ENCODE data around the gene ADAMTS5.

Gene ADAMTS5

GRCh38 chr21:26967062-26967913, at the start of gene ADAMTS5:
Gene ADAMTS5, minus strand, starts transcription at chr21:26967088. Its CDS starts 697 bp downstream, at chr21:26966391.
- peak; percentile 85 for DNase-seq (ENCODE audit: low spot score)

- no peak for DNase-seq (ENCODE audit: low spot score)
These were observed 34.6 kb upstream of the ADAMTS5 start for GRCh38 chr21:27001526-27001925.

- no peak for DNase-seq (ENCODE audit: low spot score)
These were observed 16.7 kb upstream of the ADAMTS5 start for GRCh38 chr21:26983576-26983975.

DNA sequence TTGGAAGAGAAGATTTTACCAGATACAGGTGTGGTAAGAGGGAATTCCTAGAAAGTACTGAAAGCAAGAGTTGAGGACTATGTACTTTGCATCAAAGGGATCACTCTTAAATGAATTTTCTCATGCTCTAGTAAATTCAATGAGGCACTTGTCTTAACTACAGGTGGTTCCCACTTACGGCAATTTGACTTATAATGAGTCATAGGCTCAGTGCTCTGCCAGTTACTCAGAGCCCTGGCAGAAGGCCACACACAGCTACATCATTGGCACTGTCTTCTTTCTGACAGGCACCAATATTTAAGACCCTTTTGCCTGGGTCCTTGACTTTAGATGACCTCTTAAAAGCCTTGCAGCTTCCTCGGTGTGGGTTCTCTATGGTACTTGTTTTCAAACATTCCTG, 15.9 kb upstream of the ADAMTS5 start:
- no peak for DNase-seq (ENCODE audit: low spot score)

DNA sequence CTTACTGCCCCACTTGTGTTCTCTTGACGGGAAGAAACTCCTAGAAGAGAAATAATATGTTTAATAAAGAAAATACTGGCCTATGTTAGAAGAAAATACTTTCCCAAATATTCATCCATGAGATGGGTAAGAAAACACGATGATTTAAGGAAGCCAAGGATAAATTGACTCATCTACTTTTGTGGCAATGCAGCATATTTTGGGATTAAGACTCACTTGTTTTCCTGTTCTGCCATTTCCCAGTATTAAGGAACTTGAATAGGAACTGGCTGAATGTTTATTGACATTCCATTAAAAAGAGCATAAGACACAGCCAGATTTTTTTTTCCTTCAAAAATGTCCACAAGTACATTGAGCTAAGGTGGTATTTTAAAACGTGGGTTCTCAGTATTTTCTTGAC, 10.9 kb upstream of the ADAMTS5 start:
- DNase-seq (ENCODE audit: low spot score) = no peak

GRCh38 chr21:26973226-26973625, 6.3 kb upstream of the ADAMTS5 start:
- no peak for DNase-seq (ENCODE audit: low spot score)

DNA sequence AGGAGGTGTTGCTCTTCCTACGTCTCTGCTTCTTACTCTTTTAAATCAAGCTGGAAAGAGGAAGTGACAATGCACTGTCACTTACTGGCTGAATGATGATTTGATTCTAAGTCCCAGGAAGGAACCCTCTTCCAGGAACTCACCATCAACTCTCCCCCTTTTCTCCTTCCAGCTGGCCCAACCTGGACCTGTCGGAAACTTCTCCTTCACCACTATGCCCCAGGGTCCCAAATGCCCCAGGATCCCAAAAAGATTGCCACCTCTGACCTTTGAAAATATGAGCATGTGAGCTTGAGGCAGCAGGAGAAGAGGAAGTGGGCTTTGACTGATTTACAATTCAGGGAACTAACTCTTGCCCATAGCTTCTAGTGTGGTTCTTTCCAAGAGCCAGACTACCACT, 5.3 kb upstream of the ADAMTS5 start:
- no peak for DNase-seq (ENCODE audit: low spot score)

DNA sequence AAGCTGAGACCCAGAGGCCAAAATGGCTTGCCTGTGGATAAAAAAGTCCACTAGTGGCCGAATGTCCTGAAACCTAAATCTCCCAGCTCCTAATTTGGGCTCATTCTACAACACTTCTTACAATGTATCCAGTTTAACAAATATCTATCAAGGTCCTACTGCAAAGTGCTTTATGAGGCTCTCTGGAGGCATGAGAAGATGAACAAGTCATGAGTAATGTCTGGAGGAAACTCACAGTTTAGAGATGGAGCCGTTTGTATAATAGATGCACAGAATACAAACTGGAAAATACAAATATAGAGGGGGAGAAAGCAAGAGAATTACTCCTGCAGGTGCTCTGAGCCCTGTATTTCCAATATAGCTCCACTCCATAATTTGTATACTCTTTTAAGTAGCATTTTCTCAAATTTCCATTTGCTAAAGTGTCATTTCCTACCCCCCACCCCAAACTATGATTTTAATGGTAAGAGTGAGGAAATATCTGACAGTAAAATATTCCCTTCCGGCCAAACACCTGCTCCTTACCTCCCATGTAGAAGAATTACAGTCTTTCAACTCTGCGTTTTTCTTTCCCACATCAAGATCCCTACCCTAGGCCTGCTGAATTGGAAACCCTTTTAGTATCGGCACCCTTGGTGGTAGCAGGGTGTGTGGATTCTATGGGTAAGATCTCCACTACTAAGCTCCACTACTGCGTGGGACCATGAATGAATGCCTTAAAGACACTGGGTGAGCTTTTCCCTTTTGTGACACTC, 3.3 kb upstream of the ADAMTS5 start:
- DNase-seq (ENCODE audit: low spot score) = no peak

GRCh38 chr21:26966649-26967061, 233 bp downstream of the ADAMTS5 start:
- no peak for DNase-seq (ENCODE audit: low spot score)

GRCh38 chr21:26965907-26966581, 844 bp downstream of the ADAMTS5 start:
- DNase-seq (ENCODE audit: low spot score) = peak; percentile 61

DNA sequence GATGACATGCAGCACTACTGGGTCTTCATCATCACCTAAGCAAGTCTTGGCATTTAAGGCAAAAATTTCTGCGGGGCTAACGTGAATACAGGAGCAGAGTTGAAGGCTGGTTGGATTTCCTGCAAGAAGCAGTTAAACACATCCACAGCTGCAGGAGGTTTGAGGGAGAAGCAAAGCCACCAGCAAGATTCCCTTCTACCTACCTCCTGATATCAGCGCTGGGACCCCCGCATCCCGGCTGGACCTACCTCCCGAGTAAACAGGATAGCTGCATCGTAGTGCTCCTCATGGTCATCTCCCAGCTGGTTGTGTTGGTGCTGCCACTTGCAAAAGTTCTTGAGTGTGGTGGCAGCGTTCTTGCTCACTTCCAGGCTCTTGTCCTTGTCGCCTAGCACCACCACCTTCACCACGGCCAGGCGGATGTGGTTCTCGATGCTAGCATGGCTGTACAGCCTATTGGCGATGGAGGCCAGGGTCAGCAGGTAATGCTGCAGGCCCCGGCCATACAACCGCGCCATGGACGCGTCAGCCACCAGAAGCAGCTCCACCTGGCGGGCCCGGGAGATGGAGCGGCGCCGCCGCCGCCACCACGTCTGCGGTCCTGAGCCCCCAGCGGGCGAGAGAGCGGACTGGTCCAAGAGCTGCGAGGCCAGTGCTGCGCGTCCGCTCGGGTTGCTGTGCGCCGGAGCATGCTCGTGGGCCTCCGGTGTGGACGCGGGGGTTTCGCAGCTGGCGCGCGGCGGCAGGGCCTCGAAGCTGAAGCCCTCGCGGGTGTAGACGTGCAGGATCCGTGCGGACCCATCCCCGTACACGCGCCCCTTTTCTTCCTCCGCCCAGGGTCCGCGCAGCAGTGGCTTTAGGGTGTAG, 1.6 kb downstream of the ADAMTS5 start:
- peak; percentile 61 for DNase-seq (ENCODE audit: low spot score)

DNA sequence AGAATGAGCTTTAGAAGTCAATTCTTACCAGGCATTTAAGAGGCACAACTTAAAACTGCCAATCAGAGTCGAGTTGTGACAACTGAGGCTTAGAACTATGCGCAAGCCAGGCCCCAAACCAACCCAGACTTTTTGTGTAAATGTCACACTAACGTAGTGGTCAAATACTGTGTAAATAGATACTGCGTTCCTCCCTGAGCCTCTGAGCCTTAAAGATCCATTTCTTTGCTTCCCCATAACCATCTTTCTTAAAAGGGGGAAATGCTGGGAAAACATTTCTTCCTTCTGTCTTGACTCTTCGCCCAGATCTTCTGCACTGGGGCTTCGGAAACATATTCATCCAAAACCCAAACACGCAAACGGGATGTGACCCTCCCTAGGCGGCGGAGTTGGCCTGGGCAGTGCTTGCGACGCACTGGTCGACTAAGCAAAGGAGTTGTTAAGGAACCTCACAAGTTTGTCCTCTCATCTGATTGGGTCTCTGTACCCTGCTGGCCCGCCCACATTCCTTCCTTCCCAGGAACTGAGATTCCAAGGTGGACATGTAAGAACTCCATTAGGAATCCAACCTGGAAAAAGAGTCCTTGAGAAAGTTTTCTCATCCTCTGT, 2.6 kb downstream of the ADAMTS5 start:
- peak; percentile 70 for DNase-seq (ENCODE audit: low spot score)

GRCh38 chr21:26962621-26963181, 4.2 kb downstream of the ADAMTS5 start:
- DNase-seq (ENCODE audit: low spot score) = no peak

DNA sequence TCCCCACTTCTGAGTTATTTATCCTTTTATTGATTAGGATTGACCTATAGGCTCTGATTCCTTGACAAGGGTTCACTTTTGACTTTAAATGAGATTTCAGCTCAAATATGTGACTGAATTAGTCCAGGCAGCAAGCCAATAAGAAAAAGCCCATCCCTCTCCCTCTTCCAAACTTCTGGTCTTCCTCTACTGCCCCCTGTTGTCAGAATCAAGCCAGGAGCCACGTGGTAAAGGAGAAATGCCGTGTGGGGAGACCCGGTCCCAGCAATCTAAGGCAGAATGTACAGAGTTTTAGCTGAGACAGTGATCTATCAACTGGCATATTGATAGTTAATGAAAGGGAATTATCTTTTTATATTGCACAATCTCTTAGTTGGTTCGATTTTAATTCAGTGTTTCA, 5.2 kb downstream of the ADAMTS5 start:
- no peak for DNase-seq (ENCODE audit: low spot score)

GRCh38 chr21:26958788-26959187, 8.1 kb downstream of the ADAMTS5 start:
- no peak for DNase-seq (ENCODE audit: low spot score)

GRCh38 chr21:26956813-26957212, 10.1 kb downstream of the ADAMTS5 start:
- no peak for DNase-seq (ENCODE audit: low spot score)

DNA sequence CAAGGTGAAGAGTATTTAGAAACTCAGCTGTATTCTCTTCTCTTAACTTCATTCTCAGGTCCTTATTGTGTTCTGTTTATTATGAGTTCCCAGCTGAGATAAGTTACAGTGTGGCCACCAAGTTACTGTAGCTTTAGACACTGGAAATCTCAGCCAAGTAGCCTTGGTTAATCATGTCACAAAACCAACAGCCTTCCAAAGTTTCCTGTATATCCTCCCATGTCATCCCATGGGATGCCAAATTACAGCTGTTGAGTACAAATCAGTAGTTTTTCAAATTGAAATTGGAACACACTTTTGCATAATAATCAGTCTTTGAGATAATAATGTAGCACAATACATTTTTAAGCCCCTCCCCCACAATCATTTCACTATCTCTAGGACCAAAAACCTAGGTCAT, 10.7 kb downstream of the ADAMTS5 start:
- DNase-seq (ENCODE audit: low spot score) = no peak

DNA sequence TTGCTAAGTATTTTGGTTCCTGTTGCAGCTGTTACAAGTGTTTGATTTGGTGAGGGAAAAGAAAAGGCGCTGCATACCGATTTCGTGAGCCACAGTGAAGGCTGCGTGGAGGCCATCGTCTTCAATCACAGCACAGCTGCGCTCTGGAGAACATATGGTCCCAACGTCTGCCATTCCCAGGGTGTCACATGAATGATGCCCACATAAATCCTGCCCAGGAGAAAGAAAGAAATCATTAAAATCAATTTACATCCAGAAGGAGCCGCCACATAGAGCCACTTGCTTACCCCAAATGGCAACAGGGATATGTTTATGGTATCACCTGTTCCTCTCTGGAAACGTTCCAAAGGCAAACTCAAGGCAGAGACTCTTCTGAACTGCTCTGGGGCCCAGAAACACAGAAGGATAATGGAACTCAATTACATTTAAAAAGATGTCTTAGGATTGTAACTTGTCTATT, 12.2 kb downstream of the ADAMTS5 start:
- no peak for DNase-seq (ENCODE audit: low spot score)

GRCh38 chr21:26952374-26953066, 14.4 kb downstream of the ADAMTS5 start:
- no peak for DNase-seq (ENCODE audit: low spot score)

DNA sequence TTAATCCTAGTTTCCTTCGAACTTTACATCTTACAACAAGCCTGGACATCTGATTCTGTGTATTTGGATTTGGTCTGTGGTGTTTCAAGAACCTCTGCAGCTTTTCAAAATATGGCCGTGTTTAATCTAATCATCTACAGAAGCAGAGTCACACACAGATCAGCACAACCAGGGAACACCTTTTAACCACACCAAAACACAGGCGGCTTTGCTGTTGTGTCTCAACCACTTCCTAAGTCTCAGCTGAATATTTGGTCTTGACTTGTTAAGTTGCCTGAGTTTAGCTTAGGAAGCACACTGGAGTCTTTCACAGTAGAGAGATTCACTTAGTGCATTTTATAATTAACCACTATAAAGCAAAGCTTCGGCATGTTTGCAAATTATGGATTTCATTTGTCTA, 17.1 kb downstream of the ADAMTS5 start:
- DNase-seq (ENCODE audit: low spot score) = no peak

All from hepatic stellate cell (primary cell).